ENCODE measurements around the gene DGAT2.

DGAT2 gene

DNA sequence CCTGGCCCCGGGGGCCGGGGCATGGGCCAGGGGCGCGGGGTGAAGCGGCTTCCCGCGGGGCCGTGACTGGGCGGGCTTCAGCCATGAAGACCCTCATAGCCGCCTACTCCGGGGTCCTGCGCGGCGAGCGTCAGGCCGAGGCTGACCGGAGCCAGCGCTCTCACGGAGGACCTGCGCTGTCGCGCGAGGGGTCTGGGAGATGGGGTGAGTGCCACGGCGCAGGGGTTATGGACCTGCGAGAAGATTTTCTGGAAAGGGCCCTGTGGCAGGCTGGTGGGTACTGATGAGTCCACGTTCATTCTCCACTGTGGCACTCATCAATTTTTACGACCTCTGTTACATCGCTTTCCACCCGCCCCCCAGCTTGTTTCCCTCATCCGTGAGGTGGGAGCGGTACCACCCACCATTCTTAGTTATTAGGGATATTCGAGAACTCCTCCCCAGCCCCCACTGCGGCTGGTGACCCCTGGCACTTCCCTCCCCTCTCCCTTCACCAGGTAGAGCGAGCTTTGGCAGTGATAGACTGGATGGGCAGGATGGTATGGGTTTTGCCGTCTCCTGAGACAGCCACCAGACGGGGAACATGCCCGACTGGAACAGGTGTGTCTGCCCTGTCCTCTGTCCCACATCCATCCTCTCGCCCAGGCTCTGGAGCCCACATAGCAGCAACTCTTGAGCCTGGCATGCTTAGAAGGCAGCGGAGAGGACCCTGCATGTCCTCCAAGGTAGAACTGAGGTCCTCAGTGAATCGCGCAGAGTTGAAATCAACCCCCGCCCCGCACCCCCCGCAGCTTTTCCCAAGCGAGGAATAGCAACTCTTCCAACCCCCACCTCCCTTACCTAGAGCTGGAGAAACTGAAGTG lies 562 bp downstream of the DGAT2 start:
- Histone ChIP-seq H3K27me3 (ENCODE audit: insufficient read depth, low read length) (no peaks in the 10 kb centered on the region), H3K4me3 (ENCODE audit: low read depth, low read length) (peak overlapping the region; percentile 88), H2AFZ (ENCODE audit: low read length, unreplicated experiment) (peak overlapping the region; percentile 36), H3K27ac (ENCODE audit: low read depth, low read length) (no peak overlapping the region), H3K36me3 (ENCODE audit: insufficient read depth, low read length) (no peaks in the 10 kb centered on the region), H3K79me2 (ENCODE audit: control insufficient read depth, insufficient read depth, low read length, unreplicated experiment) (peaks cover 3% of the 10 kb centered on the region), H3K4me1 (ENCODE audit: control insufficient read depth, insufficient read depth, low read length, unreplicated experiment) (peaks cover 30% of the 10 kb centered on the region)

DNA sequence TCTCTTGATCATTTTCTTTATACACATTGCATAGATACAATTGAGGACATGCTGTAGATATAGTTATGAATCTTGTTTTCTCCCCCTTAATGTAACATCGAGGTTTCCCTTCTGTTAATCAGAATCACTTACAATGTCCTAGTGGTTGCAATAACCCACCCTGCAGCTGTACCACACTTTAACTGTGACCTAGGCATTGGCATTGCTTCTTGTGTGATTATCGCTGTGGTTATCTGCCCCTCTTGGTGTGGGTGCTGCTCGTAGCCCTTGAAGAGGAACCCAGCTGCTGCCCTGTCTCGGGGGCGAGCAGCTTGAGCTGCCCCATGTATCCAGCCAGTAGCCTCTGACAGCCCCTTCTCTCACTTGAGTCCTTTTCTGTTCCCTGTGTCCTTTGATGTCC lies 1.5 kb downstream of the DGAT2 start:
- H3K4me1 ChIP-seq (ENCODE audit: control insufficient read depth, insufficient read depth, low read length, unreplicated experiment), result peaks cover 30% of the 10 kb centered on the region
- peak overlapping the region; percentile 88; the same call in 1 of the 2 replicates for H3K4me3 ChIP-seq (ENCODE audit: low read depth, low read length)
- H3K27ac ChIP-seq (ENCODE audit: low read depth, low read length), result no peak overlapping the region
- peaks cover 3% of the 10 kb centered on the region for H3K79me2 ChIP-seq (ENCODE audit: control insufficient read depth, insufficient read depth, low read length, unreplicated experiment)
- no peaks in the 10 kb centered on the region for H3K27me3 ChIP-seq (ENCODE audit: insufficient read depth, low read length)
- H3K36me3 ChIP-seq (ENCODE audit: insufficient read depth, low read length), result no peaks in the 10 kb centered on the region
- no peak overlapping the region for H2AFZ ChIP-seq (ENCODE audit: low read length, unreplicated experiment)

DNA sequence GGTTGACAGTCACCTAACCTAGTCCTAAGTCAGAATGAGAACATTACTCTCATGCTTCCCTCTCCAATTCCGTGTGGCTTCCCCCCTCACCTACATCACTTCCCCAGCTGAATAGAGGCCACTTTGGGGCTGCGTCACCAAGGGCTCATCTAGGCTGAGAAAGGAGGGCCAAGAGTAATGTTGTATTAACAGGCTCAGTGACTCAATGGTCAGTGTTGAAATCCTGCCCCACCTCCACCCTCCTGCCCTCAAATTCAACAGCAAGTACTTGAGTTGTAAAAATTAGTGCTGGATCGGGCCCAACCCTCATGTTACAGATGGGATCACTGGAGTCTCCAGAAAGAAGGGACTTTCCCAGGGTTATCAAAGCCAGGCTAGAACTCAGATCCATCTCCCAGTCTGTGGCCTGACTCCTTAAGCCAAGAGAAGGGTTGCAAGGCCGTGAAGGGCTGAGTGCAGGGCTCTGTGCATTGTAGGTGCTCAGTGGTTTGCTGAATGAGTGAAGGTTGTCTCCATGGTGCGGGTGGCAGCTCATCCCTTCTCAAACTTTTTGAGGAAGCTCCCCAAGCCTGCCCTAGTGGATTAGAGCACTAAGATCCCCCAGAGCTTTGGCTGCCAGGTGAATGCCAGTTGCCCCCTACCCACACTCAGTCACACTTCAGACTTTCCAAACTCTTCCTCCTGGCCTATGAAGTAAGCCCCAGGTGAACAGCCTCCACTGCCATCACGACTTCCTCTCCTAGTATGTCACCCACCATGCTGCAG lies 3.2 kb downstream of the DGAT2 start:
- Histone ChIP-seq H3K4me3 (ENCODE audit: low read depth, low read length) (no peak overlapping the region), H3K27ac (ENCODE audit: low read depth, low read length) (peak overlapping the region; percentile 64), H2AFZ (ENCODE audit: low read length, unreplicated experiment) (no peak overlapping the region), H3K4me1 (ENCODE audit: control insufficient read depth, insufficient read depth, low read length, unreplicated experiment) (peaks cover 32% of the 10 kb centered on the region), H3K27me3 (ENCODE audit: insufficient read depth, low read length) (no peaks in the 10 kb centered on the region), H3K36me3 (ENCODE audit: insufficient read depth, low read length) (no peaks in the 10 kb centered on the region), H3K79me2 (ENCODE audit: control insufficient read depth, insufficient read depth, low read length, unreplicated experiment) (peaks cover 3% of the 10 kb centered on the region)

DNA sequence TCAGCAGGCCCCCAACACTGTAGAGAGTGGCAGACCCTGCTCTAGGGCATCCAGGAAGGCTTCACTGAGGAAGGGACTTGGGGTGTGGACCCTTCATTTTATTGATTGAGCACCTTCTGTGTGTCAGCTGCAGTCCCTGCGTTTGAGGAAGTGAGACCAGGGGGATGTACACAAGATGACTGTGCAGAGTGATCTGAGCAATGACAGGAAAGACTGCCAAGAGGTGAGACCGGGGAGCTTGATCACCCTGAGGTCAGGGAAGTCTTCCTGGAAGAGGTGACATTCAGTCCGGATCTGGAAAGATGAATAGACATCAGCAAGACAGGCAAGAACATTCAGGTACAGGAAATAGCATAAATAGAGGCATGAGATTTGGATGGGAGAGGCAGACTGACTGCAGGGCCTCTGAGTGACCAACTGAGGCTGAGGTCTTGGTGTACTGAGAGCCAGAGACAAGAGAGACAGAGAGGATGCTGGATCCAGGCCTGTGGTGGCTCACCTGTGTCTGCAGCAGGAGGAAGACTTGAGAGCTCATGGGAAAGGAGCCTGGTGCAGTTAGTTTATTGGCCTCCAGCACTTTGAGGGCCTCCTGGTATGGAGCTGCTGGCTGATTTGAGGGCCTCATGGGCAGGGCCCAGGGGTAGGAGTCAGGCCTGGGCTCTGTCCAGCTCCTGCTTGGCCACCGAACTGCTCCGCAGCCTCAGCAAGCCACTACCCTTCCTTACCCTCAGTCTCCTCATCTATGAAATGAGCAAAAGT lies 5.2 kb downstream of the DGAT2 start:
- Histone ChIP-seq H2AFZ (ENCODE audit: low read length, unreplicated experiment) (no peak overlapping the region), H3K4me3 (ENCODE audit: low read depth, low read length) (no peak overlapping the region), H3K79me2 (ENCODE audit: control insufficient read depth, insufficient read depth, low read length, unreplicated experiment) (peaks cover 3% of the 10 kb centered on the region), H3K36me3 (ENCODE audit: insufficient read depth, low read length) (no peaks in the 10 kb centered on the region), H3K27me3 (ENCODE audit: insufficient read depth, low read length) (no peaks in the 10 kb centered on the region), H3K4me1 (ENCODE audit: control insufficient read depth, insufficient read depth, low read length, unreplicated experiment) (peaks cover 44% of the 10 kb centered on the region), H3K27ac (ENCODE audit: low read depth, low read length) (no peak overlapping the region)

DNA sequence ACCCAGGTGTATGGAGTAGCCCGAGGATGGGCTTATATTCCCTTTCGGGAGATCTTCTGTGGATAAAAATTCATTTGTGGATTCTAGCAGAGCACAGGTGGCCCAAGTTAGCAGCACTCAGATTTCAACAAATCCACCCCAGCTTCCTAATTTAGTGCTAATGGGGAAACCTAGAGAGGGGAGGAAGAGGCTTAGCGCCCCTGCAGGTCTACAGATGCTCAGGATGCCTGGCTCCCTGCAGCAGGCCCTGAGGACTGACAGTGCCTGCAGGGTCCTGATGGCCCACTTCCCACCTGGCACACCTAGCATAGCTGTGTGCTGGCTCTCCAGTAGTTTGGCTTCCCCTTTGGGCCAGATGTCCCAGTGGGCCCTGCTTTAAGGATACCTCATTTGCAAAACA lies 6.5 kb downstream of the DGAT2 start:
- no peaks in the 10 kb centered on the region for H3K27me3 ChIP-seq (ENCODE audit: insufficient read depth, low read length)
- no peak overlapping the region for H3K27ac ChIP-seq (ENCODE audit: low read depth, low read length)
- H3K79me2 ChIP-seq (ENCODE audit: control insufficient read depth, insufficient read depth, low read length, unreplicated experiment), result no peaks in the 10 kb centered on the region

DNA sequence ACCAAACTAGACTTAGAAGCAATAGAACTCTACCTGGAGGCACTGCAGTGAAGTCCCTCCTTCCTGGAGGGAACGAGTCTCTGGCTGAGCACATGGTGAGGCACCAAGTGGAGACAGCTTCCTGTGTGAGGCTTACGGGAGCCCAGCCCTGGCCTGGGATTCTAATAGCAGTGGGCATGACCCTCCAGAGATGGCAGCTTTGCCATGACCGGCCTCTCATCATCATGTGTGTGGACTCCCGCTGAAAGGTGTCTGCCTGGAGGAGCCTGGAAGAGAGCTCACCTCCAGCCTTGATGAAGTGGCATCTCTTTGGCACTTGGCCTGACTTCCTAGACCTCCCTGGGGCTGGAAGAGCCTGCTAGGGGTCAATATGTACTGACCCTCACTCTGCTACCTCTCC lies 8.0 kb downstream of the DGAT2 start:
- no peak overlapping the region for H3K27ac ChIP-seq (ENCODE audit: low read depth, low read length)
- H3K36me3 ChIP-seq (ENCODE audit: insufficient read depth, low read length), result no peaks in the 10 kb centered on the region
- H3K4me1 ChIP-seq (ENCODE audit: control insufficient read depth, insufficient read depth, low read length, unreplicated experiment), result peaks cover 21% of the 10 kb centered on the region
- H3K4me3 ChIP-seq (ENCODE audit: low read depth, low read length), result no peak overlapping the region
- H3K27me3 ChIP-seq (ENCODE audit: insufficient read depth, low read length), result no peaks in the 10 kb centered on the region
- no peaks in the 10 kb centered on the region for H3K79me2 ChIP-seq (ENCODE audit: control insufficient read depth, insufficient read depth, low read length, unreplicated experiment)
- H2AFZ ChIP-seq (ENCODE audit: low read length, unreplicated experiment), result no peak overlapping the region

More for the DNA sequence above, 6.5 kb downstream of the DGAT2 start:
- H3K4me3 ChIP-seq (ENCODE audit: low read depth, low read length), result no peak overlapping the region
- H3K4me1 ChIP-seq (ENCODE audit: control insufficient read depth, insufficient read depth, low read length, unreplicated experiment), result peaks cover 34% of the 10 kb centered on the region
- H2AFZ ChIP-seq (ENCODE audit: low read length, unreplicated experiment), result no peak overlapping the region
- no peaks in the 10 kb centered on the region for H3K36me3 ChIP-seq (ENCODE audit: insufficient read depth, low read length)

DNA sequence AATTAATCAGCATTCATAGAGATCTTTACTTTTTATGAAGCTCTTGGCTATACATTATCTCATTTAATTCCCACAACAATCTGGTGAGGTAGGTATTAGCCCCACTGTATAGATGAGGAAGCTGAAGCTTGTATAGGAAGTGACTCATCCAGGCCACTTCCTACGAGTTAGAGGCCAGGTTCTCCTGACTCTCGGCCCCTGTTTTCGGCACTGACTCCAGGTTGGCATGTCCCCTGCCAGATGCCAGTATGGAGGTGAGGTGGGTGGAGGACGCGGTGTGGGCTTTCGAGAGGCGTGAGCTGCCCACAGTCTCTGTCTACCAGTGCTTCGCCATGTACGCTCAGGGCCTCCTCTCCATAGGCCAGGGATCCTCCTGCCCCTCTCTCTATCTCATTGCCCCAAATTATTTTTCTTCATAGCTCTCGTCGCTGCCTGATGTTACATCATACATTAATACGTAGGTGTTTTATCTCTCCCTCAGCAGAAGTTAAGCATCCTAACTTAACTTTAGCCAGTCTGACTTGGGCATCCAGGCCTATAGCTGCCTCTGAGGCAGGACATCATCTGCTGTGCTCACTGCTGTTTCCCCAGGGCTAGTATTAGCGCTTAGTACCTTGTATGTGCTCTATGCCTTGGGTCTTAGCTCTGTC lies 9.0 kb downstream of the DGAT2 start:
- Histone ChIP-seq H3K79me2 (ENCODE audit: control insufficient read depth, insufficient read depth, low read length, unreplicated experiment) (no peaks in the 10 kb centered on the region), H3K4me1 (ENCODE audit: control insufficient read depth, insufficient read depth, low read length, unreplicated experiment) (peaks cover 15% of the 10 kb centered on the region), H3K36me3 (ENCODE audit: insufficient read depth, low read length) (no peaks in the 10 kb centered on the region), H2AFZ (ENCODE audit: low read length, unreplicated experiment) (no peak overlapping the region), H3K27me3 (ENCODE audit: insufficient read depth, low read length) (no peaks in the 10 kb centered on the region), H3K27ac (ENCODE audit: low read depth, low read length) (no peak overlapping the region), H3K4me3 (ENCODE audit: low read depth, low read length) (no peak overlapping the region)

DNA sequence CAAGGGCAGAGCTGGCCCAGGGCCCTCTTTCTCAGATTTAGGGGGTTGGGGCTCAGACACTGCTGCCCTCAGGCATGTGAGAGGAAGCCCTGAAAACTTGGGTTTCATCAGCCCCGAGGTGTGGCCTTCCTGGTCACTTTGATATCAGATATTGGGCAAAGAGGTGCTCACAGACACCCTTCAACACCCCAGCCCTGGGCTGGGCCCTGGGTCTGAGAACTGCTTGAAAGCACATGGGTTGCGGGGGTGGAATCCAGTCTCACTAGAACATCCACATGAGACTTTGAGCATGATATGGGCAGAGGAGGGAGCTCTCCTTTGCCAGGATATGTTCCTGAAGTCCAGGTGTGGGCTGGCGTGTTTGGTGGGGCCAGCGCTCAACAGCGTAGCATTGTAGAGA lies 10.4 kb downstream of the DGAT2 start:
- no peaks in the 10 kb centered on the region for H3K36me3 ChIP-seq (ENCODE audit: insufficient read depth, low read length)
- no peak overlapping the region for H3K4me3 ChIP-seq (ENCODE audit: low read depth, low read length)
- H3K79me2 ChIP-seq (ENCODE audit: control insufficient read depth, insufficient read depth, low read length, unreplicated experiment), result no peaks in the 10 kb centered on the region
- no peaks in the 10 kb centered on the region for H3K27me3 ChIP-seq (ENCODE audit: insufficient read depth, low read length)
- no peak overlapping the region for H3K27ac ChIP-seq (ENCODE audit: low read depth, low read length)
- peaks cover 24% of the 10 kb centered on the region for H3K4me1 ChIP-seq (ENCODE audit: control insufficient read depth, insufficient read depth, low read length, unreplicated experiment)
- H2AFZ ChIP-seq (ENCODE audit: low read length, unreplicated experiment), result no peak overlapping the region

DNA sequence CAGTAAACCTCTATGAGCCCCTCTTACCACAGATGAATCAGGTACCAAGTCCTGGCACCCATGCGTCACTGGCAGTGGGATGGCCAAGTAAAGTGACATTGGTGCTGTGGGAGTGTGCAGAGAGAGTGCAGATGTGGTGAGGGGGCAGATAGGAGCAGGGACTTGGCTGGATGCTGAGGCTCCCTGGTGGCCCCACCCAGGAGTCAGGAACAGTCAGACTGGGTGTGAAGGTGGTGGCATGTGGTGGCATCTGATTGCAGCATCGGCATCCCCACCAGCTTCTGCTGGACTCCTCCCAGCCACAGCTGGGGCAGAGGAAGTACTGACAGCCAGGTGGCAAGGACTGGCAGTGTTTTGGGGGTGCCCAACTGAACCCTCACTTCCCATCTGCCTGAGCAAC lies 11.4 kb downstream of the DGAT2 start:
- Histone ChIP-seq H3K27ac (ENCODE audit: low read depth, low read length) (no peak overlapping the region), H3K4me1 (ENCODE audit: control insufficient read depth, insufficient read depth, low read length, unreplicated experiment) (peaks cover 24% of the 10 kb centered on the region), H3K36me3 (ENCODE audit: insufficient read depth, low read length) (no peaks in the 10 kb centered on the region), H3K4me3 (ENCODE audit: low read depth, low read length) (no peak overlapping the region), H3K27me3 (ENCODE audit: insufficient read depth, low read length) (no peaks in the 10 kb centered on the region), H2AFZ (ENCODE audit: low read length, unreplicated experiment) (no peak overlapping the region), H3K79me2 (ENCODE audit: control insufficient read depth, insufficient read depth, low read length, unreplicated experiment) (no peaks in the 10 kb centered on the region)

DNA sequence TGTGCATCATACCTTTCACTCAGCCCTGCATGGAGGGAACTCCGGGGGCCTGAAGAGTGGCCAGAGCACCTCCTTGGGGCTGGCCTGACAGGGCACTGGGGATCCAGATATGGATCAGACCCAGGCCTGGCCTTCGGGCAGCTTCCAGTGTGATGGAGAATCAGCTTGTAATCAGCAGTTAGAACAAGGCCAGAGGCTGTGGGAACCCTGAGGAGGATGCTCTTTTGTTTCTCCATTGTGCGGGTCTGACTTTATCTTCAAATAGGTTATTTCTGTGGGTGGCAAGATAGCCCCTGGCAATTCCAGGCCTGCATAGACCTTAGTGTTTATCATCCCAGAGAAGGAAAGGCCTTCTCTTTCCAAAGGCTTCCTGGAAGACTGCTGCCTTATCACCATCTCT lies 12.3 kb downstream of the DGAT2 start:
- Histone ChIP-seq H2AFZ (ENCODE audit: low read length, unreplicated experiment) (no peak overlapping the region), H3K79me2 (ENCODE audit: control insufficient read depth, insufficient read depth, low read length, unreplicated experiment) (no peaks in the 10 kb centered on the region), H3K4me3 (ENCODE audit: low read depth, low read length) (no peak overlapping the region), H3K27ac (ENCODE audit: low read depth, low read length) (no peak overlapping the region), H3K36me3 (ENCODE audit: insufficient read depth, low read length) (no peaks in the 10 kb centered on the region), H3K27me3 (ENCODE audit: insufficient read depth, low read length) (no peaks in the 10 kb centered on the region), H3K4me1 (ENCODE audit: control insufficient read depth, insufficient read depth, low read length, unreplicated experiment) (peaks cover 24% of the 10 kb centered on the region)
